ENCODE data around the gene RNF157.
"Not testable (repeated sequence)": the region's sequence is repeated elsewhere in the genome, so short reads cannot be mapped to it uniquely, and the experiment has no call there.

The RNF157 gene

DNA sequence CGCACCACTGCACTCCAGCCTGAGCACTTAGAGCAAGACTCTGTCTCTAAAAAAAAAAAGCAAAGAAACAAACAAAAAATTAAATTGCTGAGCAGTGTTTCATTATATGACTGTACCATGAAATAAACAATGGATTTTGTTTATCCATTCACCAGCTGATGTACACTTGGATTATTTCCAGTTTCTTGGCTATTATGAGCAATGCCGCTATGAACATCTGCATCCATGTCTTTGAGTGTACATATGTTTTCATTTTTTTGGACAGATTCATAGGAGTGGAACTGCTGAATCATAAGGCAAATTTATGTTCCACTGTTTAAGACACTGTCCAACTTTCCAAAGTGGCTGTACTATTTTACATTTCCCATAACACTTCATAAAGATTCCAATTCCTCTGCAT is 8.0 kb downstream of the RNF157 start:
- DNase-seq, result peak; percentile 81

DNA sequence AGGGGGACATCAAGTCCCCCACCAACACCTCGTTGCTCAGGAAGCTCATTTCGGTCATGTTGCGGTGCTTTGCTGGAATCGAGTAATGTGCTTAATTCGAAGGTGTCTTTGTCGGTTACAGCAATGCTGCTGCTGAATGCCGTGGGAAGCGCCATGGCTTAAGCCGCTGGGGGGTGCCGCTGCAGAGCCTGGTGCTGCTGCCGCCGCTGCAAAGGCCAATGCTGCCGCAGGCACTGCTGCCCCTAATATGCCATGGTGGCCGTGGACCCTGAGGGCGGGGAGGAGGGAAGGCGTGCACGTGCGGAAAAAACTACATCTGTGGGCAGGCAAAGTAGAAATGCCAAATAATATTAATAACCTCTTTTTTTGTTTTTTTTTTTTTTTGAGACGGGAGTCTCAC is 13.5 kb downstream of the RNF157 start:
- not testable (repeated sequence) for DNase-seq

DNA sequence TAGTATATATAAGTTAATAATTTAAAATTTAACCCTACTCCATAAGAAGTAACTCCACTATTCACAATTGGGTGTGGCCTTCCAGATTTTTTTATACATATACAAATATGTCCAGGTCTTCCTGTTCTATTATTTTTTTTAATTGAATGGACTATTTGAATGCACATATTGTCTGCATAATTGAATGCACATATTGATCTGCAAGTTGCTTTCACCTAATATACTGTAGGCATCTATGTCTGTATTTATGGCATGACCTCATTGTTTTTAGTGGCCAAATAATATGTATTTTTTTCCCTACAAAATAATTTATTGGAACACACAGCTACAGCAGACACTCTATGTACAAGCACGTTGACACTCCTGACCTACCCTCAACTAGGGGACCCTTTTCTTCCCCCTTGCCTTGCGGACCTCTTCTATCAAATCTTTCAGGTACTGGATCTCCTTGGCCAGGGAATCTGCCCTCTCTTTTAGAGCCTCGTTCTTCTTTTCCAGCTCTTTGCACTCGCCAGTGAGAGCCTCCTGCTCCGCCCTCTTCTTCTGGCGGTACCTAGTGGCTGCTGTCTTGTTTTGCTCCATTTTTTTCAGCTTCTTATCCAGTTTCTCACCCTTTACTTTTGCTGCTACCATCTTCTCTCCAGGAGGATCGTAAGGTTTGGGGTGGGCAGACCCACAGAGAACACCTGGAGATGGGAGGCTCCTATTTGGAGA is 14.8 kb downstream of the RNF157 start:
- not testable (repeated sequence) for DNase-seq

DNA sequence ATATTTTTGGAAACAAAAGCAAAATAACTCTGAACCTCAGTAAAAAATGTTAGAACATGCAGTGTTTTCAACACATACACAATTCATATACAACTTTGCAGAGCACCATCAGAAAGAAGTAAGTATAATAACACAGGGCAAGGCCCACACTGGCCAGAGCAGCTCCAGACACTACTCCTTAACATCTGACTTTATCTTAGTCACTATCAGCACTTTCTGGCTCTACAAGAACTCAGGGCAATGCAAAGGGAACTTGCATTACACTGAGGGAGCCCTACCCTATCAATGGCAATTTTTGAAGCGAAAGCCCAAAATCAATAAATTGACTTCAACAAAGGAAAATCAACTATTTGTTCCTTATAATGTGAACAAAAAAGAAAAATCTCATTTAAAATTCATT is 16.5 kb downstream of the RNF157 start:
- DNase-seq, result no peak

DNA sequence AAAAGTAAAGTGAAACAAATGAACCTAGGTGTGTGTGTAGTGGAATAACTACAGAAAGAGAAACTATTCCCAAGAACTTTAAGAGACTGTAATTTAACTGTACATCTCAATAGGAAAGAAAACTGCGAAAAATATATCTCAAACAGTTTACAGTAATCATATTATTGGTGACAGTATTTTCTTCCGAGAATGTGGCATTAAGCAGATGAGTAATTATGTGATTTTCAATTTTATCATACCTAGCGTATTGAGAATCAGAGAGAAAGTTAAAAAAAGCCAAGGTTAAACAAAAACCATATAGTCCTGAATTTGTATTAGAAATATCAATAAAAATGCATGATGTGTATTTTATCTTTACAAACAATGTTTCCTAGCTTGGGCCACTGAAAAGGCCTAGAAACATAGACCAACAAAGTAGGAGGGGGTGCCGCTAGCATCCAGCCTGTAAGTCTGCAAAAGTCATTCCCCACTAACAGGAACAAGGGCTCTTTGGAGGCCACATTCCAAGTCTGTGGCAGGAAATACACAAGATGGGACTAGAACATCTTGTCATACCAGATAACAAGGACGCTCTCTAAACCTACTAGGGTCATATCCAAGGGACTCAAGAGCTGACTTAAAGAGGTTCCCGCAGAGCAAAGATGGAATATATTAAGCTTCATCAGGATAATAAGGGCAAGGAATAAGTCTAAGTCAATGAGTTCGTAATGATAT is 20.5 kb downstream of the RNF157 start:
- DNase-seq, result no peak

DNA sequence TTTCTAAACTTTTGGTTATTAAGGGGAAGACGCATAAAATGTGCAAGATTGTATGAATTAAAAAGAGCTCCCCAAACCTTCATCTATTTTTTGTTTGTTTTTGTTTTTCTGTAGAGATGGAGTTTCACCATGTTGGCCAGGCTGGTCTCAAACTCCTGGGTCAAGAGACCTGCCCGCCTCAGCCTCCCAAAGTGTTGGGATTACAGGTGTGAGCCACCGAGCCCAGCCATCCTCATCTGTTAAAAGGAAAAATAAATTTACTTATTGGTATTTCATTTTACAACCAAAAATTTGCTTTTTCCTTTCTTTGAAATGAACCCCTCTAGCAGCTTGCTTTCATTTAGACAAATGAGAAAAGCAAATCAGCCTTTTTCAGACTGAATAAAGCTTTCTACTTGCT is 23.2 kb downstream of the RNF157 start:
- DNase-seq, result no peak

DNA sequence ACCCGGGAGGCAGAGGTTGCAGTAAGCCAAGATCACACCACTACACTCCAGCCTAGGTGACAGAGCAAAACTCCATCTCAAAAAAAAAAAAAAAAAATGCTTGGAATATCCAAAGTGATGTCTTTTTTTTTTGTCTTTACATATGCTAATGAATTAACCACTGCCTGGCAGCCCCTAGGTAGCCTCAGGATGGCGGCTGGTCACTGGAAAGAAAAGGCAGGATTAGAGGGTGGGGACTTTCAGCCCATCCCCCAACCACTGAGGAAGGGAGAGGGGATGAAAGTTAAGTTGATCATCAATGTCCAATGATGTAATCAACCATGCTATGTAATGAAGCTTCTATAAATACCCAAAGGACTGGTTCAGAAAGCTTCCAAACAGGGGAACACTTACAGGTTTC is 26.8 kb downstream of the RNF157 start:
- no peak for DNase-seq

DNA sequence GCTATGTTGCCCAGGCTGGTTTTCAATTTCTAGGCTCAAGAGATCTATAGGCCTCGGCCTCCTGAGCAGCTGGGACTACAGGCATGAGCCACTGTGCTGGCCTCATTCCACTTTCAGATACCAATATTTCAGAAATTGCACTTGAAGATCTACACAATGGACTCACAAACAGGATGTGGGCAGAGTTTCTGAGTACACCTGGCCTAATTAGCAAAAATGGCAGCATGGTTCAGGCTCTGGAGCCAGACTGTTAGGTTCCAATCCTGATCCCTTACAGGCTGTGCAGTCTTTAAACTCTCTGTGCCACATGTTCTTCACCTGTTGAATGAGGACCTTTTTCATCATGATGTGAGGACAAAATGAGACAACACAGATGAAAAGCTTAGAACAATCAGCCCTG is 32.2 kb downstream of the RNF157 start:
- DNase-seq, result no peak

DNA sequence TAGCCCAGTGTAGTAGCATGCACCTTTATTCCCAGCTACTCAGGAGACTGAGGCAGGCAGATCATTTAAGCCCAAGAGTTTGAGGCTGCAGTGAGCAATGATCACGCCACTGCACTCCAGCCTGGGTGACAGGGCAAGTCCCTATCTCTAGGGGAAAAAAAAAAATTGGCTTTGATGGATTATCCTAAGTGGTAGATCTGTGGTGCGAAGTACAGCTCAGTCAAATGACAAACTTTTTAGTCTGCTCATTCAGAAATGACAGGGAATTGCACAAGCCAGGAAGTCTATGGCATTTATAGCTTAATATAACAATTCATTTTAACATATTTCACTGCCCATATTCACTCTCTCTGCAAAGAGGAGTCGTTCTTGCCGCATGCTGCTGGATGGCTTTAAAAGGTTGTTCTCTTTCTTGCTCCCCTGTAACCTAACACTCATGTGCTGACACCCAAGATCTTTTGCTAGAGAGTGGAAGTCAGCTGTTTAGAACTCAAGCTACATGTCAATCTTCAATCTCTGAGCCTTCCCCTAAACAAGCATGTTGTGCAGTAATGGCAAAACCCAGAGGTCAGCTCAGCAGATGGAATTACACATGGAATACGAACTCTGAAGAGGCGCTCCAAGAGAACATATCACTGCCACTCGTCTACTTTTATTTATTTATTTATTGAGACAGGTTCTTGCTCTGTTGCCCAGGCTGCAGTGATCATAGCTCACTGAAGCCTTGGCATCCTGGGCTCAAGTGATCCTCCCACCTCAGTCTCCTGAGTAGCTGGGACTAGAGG is 32.8 kb downstream of the RNF157 start:
- DNase-seq, result no peak

DNA sequence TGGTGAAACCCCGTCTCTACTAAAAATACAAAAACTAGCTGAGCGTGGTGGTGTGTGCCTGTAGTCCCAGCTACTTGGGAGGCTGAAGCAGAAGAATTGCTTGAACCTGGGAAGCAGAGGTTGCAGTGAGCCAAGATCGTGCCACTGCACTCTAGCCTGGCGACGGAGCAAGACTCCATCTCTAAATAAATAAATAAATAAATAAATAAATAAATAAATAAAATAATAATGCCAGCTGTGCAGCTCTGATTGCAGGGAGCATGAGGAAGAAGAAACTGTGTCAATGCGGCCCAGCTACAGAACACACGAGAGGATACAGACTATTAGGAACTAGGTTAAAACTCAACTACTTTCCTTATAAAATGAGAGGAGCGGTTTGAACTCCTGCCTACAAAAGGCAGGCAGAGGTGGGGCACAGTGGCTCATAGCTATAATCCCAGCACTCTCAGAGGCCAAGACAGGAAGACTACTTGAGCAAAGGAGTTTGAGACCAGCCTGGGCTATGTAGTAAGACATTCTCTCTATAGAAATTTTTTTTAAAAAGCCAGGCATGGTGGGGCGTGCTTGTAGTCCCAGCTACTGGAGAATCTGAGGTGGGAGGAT is 34.6 kb downstream of the RNF157 start:
- not testable (repeated sequence) for DNase-seq

DNA sequence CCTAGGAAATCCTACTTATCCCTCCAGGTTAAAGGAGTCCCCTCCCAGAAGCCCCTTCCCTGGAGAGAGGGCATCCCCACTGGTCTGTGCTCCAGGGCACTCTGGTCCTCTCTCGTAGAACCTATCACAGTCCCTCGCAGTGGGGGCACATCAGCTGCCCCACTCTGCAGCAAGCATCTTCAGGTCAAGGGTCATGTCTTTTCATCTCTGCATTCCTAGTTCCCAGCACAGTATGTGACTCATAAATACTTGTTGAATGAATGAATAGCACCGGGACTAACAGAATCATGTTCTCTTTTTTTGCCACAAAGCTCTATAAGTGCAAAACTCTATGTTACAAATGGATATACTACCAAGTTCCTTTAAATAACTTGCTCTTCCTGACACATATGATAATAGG is 36.0 kb downstream of the RNF157 start:
- DNase-seq, result peak; percentile 90

DNA sequence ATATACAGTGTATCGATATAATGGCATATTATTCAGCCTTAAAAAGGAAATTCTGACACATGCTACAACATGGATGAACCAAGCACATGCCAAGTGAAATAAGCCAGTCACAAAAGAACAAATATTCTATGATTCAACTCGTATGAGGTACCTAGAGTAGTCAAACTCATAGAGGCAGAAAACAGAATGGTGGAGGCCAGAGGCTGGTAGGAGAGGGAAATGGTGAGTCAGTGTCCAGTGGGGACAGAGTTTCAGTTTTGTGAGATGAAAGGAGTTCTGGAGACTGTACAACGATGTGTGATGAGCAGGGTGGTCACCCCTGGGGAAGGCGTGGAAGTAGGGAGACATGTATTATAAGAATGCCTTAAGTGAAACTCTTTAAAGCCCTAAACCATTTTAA is 39.9 kb downstream of the RNF157 start:
- DNase-seq, result no peak

DNA sequence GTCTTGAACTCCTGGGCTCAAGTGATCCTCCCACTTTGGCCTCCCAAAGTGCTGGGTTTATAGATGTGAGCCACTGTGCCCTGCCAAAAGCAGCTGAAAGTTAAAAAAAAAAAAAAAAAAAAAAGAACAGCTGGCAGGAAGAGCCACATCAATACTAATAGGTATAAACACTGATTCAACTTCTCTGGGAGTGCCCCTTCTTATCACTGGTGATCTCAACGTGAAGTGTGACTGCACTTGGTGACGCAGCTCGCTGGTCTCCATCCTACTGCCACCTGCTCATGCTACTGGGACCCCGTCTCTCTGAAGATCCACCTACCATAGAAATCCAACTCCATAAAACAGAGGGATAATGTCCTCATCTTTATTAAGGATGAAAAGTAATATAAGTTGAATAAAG is 40.8 kb downstream of the RNF157 start:
- no peak for DNase-seq

DNA sequence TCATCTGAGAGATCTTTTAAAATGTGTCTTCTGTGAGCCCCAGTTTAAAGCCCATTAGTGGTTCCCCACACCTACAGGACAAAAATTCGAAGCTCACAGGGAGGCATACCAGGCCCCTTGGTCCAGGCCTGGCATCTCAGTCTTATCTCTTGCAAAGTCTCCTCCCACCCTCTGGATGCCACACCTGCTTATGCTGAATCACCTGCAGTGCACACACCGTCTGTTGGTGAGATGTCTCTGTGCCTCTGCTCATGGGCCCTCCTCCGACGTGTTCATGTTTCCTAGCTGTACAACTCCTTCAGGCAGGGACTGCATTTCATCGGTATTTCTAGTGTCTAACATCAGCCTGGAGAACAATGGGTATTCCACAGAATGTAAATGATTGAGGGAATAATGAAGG is 41.6 kb downstream of the RNF157 start:
- no peak for DNase-seq

DNA sequence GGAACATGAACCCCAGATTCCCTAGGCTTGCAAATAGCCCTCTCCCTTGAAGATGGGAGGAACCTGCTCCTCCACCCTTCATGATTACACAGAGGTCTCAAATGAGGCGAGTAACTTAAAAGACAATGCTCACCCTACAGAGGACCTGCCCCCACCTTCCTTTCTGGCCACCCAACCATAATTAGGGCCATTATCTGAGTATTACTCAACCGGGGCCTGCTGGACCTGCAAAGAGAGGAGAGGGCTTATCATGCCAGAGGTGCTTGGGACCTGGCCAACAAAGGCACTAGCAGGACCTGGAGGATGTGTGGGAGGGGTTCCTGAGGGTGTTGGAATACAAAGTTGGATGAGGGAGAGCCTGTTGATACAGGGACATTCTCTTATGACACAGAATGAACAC is 42.4 kb downstream of the RNF157 start:
- no peak for DNase-seq

DNA sequence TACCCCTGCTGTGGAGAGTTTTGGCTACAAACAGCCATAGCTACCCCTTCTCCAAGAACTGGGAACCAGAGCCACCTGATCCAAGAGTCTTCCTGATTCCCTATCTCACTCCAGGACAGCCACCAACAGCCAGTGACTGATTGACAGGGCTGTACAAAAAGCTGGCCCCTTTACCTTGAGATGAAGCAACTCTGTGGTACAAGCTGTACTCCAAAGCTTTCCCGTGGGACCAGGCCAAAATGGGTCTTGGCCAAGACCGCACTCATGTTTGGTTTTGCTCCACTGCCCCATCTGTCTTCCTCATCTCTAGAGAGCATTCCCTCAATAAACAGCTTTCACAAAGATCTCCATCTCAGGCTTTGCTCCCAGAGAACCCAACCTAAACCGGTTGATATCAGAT is 43.6 kb downstream of the RNF157 start:
- no peak for DNase-seq

DNA sequence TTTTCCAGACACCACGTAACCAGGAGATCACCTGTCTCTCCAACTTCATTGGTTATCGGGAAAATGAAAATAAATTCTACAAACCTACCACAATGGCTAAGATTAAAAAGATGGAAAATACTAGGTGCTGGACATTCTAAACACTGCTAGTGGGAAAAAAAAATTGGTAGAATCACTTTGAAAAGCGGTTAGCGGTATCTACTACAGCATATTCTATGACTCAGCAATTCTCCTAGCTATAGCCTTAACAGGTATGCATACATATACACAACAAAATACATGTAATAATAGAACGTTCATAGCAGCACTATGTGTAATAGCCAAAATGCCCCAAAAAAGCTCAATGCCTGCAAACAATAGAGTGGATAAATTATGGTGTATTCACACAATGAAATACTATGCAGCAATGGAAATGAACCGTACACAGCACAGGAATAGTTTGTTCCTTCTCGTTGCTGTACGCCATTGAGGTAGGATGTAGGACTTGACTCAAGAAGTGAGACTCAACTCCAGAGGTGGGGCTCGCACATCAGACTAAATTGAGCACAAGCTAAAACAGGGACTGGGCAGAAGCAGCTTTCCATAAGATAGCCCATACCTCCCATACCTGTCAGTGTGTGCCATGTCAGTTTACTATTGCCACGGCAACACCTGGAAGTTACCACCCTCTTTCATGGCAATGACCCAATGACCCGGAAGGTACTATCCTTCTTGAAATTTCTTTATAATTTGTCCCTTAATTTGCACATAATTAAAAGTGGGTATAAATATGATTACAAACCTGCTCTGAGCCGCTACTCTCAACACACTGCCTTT is 44.8 kb downstream of the RNF157 start:
- DNase-seq, result no peak

DNA sequence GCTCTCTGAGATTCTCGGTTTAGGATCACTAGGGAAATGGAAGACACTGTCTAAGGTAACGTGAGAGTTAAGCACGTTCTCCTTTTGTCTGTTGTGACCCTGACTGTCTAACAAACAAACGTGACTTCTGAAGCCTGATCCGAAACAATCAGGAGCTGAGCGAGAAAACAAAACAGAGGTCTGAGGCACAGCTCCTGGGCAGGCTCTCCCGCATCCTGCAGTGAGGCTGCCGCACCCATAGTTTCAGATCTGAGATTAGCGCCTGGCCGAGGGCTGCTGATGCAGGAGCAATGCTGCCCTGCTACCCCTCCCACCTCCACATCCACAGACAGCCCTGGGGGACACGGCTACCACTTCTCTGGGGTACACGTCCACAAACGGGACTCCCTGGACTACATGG is 46.7 kb downstream of the RNF157 start:
- no peak for DNase-seq

DNA sequence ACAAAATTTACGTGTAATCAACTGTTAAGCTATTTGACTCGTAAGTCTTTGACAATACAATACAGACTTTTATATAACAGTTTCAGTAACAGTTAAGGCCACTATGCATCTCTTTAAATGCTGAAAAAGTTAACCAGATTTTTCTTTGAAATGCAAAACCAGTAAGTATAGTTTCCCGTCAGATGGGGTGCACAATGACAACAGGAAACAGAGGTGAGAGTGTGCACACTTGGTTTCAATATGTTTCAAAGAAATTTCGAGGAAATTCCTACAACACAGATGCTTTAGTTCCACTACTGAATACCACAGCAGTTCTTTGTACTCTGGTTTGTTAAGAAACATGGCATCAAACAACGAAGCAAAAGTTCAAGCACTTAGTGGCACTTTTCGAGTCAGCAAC is 48.4 kb downstream of the RNF157 start:
- no peak for DNase-seq

DNA sequence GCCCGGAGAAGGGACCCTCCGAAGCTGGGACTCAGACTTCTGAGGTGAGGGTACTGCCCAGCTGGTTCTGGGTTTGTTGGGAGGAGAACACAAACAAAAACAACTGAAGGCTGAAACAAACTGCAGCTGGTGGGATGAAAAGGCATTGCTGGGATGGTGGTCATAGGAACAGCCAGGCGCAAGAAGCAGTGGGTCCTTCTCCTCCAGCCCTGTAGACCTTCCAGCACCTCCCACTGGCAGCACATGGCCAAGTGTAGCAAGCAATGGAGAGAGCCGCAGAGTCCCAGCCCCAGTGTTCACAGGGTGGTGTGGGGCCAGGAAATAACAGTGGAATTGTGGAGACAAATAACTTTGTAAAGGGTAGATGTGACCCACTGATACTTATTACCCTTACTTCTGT is 50.6 kb downstream of the RNF157 start:
- no peak for DNase-seq

DNA sequence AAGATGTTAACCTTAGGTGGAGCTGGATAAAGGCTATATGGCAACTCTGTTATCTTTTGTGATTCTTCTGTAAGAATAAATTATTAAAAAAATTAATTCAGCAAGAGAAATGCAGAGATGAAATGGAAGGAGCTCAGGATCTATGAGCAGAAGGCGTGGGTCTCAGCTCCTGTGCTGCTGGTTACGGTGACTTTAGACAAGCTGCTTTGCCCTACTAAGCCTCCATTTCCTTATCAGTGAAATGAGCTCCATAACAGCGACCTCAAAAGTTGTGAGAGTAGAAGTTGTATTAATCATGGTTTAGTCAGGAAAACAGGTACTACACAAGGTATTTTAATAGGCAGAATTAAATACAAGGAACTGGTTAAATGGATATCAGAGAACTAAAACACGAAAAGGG is 51.0 kb downstream of the RNF157 start:
- no peak for DNase-seq

DNA sequence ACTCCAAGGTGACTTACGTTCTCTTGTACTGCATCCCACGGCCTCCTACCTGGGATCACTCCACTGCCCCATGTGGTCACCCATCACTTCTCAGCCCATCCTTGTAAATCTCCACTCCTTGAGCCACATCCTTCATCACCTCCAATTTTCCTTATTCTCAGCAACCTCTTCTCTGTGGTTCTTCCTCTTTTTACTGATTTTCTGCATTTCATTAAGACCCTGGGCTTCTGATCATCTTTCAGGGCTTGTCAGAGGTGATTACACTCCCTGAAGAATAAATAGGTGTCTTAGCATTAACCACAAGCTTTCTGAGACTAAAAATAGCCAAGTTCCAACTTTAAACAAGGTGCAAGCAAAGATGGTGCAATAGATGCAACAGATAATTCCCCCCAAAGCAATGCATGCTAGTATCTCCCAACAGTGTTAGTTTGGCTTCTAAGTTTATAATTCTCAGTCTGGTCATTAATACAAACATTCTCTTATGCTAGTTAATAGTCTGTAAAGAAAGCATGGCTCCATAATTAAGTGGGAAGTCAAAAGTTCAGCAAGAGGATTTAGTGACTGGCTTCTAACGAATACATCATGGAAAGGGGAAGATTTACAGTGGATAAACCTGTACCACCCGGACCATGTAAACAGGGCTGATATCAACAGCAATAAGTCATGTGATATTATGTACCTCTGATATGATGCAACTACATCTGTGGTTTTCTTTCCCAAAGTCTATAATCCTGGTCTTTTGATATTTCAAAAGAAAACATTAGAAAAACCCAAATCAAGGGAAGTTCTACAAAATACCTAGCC is 51.9 kb downstream of the RNF157 start:
- DNase-seq, result no peak
